GM18873 (cell line): Measurements from ENCODE around the gene FAM110D.

Experiments used
- ATAC-seq: cut with Tn5 transposase; IDR thresholded peaks from one replicate; pipeline ENCODE4 v1.9.1; 2021; ENCODE audit warnings: mild to moderate bottlenecking, moderate library complexity, moderate number of reproducible peaks; ENCODE audit not compliant: unreplicated experiment, low FRiP score

FAM110D gene

DNA sequence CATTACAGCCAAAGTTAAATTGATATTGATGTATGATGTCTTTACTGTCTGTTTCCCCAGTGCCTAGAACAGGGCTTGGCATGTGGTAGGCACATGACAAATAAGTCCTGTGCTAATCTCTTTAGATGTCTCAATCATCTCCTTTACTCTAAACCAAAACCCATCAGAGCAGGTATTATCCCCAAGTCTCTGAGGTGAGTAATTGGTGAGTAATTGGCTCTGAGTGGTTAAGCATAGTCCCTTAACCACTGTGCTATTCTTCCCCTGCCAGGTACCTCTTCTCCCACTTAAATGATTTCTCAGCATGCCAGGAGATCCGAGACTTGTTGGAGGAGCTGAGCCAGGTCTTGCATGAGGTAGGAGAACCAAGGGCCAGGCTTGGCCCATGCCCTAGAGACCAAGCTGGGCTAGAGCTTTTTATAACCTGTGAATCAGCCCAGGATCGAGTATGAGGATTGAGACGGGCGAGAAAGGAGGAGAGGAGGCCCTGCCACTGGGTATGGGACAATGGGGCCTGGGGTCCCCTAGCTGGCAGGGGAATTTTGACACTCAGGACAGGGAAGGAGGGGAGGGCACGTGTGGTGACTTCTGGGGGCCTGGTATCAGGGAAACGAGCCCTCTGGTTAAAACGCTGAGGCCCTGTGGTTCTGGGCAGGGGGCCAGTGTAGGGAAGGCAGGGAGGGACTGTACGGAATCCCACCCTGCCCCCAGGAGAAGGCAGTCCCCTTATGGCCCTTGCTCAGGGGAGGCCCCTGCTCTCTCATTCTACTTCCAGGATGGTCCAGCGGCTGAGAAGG, 22.9 kb downstream of the FAM110D start:
- no peak for ATAC-seq

DNA sequence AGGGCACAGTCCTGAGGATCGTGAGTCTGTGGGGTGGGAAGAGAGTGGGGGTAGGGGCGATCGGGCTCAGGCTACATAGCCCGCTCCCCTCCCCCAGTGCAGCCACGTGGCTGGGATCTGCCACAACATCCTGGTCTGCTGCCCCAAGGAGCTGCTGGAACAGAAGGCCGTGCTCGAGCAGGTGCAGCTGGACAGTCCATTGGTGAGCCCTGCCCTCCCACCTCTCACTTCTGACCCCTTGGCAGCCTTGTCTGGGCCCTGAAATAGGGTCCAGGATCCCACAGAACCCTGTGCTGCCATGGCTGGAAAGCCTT, 23.5 kb downstream of the FAM110D start:
- ATAC-seq: no peak

DNA sequence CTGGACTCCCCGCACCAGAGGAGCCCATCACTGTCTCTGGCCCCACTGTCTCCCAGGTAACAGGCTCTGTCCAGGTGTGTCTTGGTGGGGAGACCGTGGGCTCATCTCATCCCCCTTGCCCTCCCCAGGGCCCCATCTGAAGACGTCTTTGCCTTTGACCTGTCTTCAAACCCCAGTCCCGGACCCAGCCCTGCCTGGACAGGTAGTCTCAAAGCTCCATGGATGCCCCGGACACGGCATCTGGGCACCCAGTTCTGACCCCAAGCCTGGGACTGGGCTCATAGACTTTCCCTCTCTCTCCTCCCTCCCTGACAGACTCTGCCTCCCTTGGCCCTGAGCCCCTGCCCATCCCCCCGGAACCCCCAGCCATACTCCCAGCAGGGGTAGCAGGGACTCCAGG, 25.2 kb downstream of the FAM110D start:
- no peak for ATAC-seq

DNA sequence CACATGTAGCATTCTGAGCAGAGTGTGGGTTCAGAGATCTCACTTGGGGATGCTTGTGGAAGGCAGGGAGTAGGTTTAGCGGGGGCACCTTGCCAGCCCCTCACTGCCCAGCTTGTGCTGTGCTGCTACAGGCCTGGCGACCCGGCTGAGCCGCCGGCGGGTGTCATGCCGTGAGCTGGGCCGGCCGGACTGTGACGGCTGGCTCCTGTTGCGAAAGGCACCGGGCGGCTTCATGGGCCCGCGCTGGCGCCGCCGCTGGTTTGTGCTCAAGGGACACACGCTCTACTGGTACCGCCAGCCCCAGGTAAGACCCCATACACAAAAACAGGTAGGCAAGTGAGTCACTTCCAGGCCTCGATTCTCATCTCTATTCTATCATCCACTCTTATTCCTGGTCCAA, 26.0 kb downstream of the FAM110D start:
- ATAC-seq: no peak

DNA sequence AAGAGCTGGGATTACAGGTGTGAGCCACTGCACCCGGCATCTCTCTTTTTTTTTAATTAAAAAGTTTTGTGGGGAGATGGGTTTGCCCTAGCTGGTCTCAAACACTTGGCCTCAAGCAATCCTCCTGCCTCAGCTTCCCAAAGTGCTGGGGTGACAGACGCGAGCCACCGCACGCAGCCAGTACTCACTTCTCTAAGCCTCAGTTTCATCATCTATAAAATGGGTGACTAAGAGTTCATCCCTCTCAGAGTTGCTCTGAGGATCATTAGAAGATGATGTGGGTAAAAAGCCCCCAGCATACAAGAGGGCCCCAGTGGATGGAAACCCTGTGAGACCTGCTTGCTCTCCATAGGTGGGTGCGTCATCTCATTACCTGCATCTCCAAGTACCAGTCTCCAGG, 29.0 kb downstream of the FAM110D start:
- no peak for ATAC-seq

DNA sequence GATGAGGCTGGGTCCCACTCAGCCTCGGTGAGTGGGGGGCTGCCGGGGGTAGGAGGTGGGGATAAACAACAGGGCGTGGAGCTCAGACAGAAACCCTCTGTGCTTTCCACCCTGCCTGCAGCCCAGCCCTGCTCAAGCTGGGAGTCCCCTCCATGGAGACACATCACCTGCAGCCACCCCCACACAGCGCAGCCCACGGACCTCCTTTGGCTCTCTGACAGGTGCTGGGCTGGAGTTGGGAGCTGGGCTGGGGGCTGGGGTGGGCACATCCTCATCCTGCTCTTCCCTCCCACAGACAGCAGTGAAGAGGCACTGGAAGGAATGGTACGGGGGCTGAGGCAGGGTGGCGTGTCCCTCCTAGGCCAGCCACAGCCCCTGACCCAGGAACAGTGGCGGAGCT, 29.6 kb downstream of the FAM110D start:
- ATAC-seq: no peak

DNA sequence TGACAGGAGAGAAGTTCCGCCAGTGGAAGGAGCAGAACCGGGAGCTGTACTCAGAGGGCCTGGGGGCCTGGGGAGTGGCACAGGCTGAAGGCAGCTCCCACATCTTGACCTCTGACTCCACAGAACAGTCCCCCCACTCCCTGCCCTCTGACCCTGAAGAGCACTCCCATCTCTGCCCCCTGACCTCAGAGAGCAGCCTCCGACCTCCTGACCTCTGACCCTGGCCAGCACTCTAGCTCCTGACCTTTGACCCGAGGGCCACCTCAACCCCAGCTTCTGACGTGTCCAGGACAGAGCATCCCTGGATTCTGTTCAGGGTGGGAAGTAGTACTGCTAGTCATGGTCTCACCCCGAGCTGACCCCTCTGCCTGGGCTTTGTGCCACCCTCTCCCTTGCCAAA, 30.5 kb downstream of the FAM110D start:
- ATAC-seq: no peak

DNA sequence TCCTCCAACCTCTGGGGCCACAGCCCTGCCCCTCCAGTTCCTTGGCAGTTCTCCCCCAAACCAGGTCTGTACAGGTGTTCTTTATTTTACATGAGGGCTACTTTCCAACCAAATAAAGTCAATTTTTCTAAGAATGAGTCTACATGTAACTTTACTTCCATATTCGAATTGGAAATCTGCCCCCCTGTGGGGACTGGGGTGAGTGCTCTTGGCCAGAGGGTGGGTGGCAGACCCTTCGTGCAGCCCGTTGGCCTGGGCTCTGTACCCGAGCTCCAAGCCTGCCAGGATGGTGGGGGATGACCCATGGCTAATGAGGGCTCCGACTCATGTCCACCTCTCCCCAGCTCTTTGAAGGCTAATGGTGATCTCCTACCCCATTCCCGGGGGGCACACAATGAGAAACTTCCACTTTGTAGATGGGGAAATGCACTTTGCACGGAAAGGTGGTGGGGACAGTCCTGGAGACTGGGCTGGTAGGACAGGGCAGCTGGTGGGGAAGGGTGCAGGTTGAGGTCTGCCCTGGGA, 30.9 kb downstream of the FAM110D start:
- ATAC-seq: no peak

DNA sequence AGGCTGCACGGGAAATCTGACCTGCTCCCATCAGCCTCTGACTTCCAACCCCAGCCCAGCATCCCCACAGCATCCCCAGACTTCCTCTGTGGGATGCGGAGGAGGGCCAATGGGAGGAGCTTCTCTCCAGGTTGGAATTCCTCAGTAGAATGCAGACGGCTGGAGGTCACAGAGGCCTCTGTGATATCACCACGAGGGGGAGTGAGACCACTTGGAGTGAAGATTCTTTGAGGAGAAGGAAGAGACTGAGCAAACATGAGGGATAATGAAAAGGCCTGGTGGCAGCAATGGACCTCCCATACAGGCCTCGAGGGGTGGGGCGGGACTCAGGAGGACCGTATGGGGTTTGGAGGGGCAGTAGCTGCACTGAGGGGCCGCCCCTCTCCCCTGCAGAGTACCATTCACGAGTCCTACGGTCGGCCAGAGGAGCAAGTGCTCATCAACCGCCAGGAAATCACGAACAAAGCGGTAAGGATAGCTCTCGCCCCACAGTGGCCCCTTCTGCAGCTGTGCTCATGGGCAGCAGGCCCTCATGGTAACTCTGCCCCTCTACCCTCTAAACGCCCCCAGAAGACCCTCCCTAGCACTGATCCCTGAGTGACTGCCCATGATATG, 31.6 kb downstream of the FAM110D start, which contains the start of gene CATSPER4:
TSS of gene CATSPER4 (plus strand) at position 230 of the 615 bp plus-strand sequence. CDS start at position 256, 26 bp downstream.
- no peak for ATAC-seq

DNA sequence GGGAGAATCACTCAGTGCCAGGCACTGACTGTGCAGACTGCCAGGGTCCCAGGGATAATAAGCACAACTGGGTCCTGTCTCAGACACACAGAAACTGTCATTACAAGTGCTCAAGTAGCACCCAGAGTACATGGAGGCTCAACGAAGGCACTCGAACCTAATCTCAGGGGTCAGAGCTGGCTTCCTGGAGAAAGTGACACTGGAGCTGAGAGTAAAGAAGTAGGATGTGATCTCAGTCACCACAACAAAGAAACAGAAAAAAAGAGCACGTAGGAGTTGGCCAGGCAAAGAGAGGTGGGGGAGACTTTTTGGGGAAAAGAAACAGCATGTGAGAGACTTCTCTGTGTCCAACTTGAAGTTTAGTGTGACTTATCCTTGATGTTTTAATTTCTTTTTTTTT, 32.9 kb downstream of the FAM110D start:
- no peak for ATAC-seq

DNA sequence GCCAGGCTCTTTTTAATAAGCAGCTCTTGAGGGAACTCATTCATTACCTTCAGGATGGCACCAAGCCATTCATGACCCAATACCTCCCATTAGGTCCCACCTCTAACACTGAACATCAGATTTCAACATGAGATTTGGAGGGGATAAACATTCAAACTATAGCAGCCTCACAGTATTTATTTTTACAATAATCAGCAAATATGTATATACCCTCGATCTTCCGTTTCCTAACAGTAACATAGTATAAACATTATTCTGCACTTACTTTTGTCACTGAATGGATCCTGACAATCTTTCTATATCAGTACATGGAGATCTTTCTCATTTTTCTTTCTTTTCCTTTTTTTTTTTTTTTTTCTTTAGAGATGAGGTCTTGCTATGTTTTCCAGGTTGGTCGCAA, 36.9 kb downstream of the FAM110D start:
- no peak for ATAC-seq

DNA sequence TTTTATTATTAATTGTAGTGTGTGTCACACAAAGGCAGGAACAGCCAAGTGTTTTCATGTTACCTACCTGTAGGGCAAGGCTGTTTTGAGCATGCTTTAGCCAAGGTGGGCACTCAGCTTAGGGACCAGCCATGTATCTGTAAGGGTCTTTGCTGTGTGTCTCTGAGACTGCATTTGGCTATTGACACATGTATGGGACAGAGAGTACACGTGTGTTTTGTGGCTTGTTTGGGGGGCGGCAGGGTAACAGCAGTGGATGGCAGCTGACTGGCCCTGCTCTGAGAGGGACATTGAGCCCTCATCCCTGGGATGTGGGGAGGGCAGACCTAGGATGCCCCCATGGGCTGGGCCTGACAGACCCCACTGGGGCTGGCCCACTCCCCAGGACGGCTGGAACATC, 38.4 kb downstream of the FAM110D start:
- no peak for ATAC-seq

DNA sequence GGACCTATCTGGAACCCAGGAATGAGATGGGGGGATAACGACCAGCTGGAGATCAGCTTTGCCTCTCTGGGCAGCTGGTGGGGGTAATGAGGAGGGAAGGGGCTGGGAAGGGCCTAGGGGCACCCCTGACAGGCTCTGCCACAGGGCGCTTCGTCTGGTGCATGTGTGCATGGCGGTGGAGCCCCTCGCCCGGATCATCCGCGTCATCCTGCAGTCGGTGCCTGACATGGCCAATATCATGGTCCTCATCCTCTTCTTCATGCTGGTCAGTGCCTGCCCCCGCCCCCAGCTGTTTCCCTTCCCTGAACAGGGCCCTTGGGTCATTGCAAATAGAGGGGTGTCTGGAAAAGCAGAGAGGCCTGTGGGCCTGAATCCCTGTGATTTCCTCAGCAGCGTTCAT, 38.9 kb downstream of the FAM110D start:
- no peak for ATAC-seq

DNA sequence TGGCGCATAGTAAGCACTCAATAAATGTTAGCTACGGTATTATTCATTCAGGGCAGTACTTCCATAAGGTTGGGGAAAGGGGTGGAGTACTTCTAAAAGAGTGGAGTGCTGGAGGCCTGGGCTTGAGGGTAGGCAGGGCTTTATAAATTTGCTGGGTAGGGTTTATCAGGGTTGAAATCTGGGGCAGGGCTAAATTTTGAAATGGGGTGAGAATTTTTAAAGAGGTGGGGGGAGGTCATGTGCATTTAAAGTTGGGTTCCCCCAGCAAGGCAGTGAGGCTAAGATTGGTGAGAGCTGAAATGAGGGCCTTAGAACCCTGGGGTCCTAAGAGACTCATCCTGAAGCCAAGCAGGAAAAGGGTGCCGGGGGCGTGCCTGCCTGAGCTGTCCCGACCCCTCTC, 41.5 kb downstream of the FAM110D start:
- ATAC-seq: no peak

DNA sequence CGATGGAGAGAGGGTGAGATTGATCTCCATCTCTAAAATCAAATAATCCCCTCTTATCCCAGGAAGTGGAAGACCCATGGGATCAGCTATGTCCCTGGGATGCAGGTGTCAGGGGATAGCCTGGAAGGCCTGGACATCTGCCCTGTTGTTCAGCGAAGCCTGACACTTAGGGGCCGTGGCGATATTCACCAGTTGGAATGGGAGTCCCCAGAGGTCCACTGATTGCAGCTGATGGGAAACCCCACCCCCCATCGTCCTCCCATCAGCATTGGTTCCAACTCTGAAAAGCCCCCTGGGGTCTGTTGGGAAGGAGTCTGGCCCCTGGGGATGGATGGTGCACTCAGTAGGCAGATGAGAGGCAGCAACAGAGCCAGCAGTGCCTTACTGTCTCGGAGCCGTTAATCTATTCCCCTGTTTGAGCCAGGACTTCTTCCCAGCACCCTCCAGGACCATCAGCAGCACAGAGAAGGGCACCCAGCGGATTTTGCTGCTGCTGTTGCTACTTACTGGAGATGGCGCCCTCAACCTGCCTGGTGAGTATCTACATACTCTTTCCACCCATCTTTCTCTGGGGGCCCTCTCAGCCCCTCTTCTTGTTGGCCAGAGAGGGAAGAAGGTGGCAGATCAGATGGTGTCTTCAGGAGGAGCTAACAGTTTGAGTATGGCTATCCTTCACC, 44.9 kb downstream of the FAM110D start:
- ATAC-seq: no peak

DNA sequence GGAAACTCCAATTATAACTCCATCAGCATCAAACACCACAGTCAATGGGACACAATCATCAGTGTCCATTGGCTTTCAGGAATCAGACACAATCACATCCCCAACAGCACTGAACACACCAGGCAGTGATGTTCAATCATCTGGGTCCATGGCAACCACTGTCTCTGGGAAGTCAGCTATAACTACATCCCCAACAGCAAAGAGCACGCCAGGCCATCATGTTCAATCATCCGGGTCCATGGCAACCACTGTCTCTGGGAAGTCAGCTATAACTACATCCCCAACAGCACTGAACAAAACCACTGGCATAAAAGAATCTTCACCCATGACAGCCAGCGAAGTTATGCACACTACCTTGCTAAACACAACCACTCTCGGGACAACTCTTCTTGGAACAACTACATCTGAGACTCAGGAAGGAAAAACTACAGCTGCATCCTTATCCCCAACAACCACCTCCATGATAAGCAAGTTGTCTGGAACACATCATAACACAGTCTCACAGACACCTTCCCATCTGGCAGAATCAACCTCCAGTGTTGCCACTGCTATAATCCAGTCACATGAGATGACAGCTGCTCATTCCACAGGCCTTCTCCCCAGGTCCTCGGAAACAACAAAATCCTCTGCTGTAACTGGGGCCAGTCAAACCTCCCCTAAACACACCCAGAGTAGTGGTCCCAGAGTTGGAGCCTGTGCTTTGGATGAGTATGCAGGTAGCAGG, 51.4 kb downstream of the FAM110D start:
- no peak for ATAC-seq

DNA sequence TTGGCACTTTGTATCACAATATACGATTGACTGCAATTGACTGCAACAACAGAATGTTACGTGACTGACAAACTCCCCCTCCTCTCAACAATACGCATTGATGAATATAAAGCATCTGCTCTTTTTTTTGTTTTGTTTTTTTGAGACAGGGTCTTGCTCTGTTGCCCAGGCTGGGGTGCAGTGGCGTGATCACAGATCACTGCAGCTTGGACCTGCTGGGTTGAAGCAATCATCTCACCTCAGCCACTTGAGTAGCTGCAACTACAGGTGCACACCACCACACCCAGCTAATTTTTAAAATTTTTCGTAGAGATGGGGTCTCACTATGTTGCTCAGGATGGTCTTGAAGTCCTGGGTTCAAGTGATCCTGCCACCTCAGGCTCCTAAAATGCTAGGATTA, 53.8 kb downstream of the FAM110D start:
- ATAC-seq: no peak

DNA sequence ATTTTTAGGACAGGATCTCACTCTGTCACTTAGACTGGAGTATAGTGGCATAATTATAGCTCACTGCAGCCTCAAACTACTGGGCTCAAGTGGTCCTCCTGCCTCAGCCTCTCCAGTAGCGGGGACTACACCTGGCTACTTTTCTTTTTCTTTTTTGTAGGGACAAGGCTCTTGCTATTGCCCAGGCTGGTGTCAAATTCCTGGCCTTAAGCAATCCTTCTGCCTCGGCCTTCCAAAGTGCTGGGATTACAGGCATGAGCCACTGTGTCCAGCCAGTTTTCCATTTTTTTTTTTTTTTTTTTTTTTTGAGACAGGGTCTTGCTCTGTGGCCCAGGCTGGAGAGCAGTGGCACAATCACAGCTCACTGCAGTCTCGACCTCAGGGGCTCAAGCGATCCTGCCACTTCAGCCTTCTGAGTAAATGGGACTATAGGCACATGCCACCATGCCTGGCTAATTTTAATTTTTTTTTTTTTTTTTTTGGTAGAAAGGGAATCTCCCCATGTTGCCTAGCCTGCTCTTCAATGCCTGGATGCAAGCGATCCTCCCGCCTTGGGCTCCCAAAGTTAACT, 54.5 kb downstream of the FAM110D start:
- no peak for ATAC-seq
